RWPE2 (cell line): ENCODE data around the gene SMOC1.

ENCODE experiments used
- ATAC-seq: fragments of 200-7000 bp; cut with Tn5 transposase; 3 replicates; pipeline ENCODE4 v1.9.1; 2021; ENCODE audit warnings: low read depth
- DNase-seq: peaks from one replicate; pipeline ENCODE4 v3.0.0-alpha.2; 2020; ENCODE audit warnings: low spot score
- H3K27ac ChIP-seq: fragments of 450-650 bp; 2 replicates; pipeline ENCODE4 v1.5.1; 2017; ENCODE audit warnings: mild to moderate bottlenecking; ENCODE audit not compliant: poor library complexity, severe bottlenecking
- H3K27me3 ChIP-seq: fragments of 250-450 bp; sonication (Bioruptor Pico); 2 replicates; pipeline ENCODE4 v1.5.1; 2021; ENCODE audit warnings: mild to moderate bottlenecking, moderate library complexity; ENCODE audit not compliant: insufficient read depth, poor library complexity, severe bottlenecking
- H3K36me3 ChIP-seq: fragments of 250-450 bp; sonication (Bioruptor Pico); 2 replicates; pipeline ENCODE4 v1.5.1; 2020; ENCODE audit warnings: low read depth, mild to moderate bottlenecking, moderate library complexity
- H3K4me1 ChIP-seq: fragments of 250-450 bp; sonication (Bioruptor Pico); 2 replicates; pipeline ENCODE4 v1.5.1; 2021; ENCODE audit warnings: mild to moderate bottlenecking, moderate library complexity; ENCODE audit not compliant: insufficient read depth, poor library complexity, severe bottlenecking
- H3K4me3 ChIP-seq: fragments of 250-450 bp; sonication (Bioruptor Pico); 2 replicates; pipeline ENCODE4 v1.5.1; 2021; ENCODE audit warnings: mild to moderate bottlenecking, moderate library complexity; ENCODE audit not compliant: severe bottlenecking
- H3K9me3 ChIP-seq: fragments of 250-450 bp; sonication (Bioruptor Pico); 2 replicates; pipeline ENCODE4 v1.5.1; 2021; ENCODE audit warnings: mild to moderate bottlenecking, moderate library complexity; ENCODE audit not compliant: severe bottlenecking
- TF ChIP-seq, protein P1 (sequence below): fragments of 450-650 bp; IDR thresholded peaks from one replicate; pipeline ENCODE4 v1.5.1; 2017; ENCODE audit warnings: mild to moderate bottlenecking, moderate library complexity; ENCODE audit not compliant: poor library complexity, severe bottlenecking

Gene SMOC1

GRCh38 chr14:69882116-69882864, 3.1 kb downstream of the SMOC1 start:
- H3K4me3 ChIP-seq = no peak overlapping the region
- no peaks in the 10 kb centered on the region for H3K9me3 ChIP-seq
- no peak overlapping the region for H3K27ac ChIP-seq
- no peak for ATAC-seq
- H3K4me1 ChIP-seq = no peaks in the 10 kb centered on the region
- H3K27me3 ChIP-seq = peaks cover 46% of the 10 kb centered on the region
- H3K36me3 ChIP-seq = no peaks in the 10 kb centered on the region
- DNase-seq = no peak
- TF ChIP-seq, protein P1, sequence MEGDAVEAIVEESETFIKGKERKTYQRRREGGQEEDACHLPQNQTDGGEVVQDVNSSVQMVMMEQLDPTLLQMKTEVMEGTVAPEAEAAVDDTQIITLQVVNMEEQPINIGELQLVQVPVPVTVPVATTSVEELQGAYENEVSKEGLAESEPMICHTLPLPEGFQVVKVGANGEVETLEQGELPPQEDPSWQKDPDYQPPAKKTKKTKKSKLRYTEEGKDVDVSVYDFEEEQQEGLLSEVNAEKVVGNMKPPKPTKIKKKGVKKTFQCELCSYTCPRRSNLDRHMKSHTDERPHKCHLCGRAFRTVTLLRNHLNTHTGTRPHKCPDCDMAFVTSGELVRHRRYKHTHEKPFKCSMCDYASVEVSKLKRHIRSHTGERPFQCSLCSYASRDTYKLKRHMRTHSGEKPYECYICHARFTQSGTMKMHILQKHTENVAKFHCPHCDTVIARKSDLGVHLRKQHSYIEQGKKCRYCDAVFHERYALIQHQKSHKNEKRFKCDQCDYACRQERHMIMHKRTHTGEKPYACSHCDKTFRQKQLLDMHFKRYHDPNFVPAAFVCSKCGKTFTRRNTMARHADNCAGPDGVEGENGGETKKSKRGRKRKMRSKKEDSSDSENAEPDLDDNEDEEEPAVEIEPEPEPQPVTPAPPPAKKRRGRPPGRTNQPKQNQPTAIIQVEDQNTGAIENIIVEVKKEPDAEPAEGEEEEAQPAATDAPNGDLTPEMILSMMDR = no peak

DNA sequence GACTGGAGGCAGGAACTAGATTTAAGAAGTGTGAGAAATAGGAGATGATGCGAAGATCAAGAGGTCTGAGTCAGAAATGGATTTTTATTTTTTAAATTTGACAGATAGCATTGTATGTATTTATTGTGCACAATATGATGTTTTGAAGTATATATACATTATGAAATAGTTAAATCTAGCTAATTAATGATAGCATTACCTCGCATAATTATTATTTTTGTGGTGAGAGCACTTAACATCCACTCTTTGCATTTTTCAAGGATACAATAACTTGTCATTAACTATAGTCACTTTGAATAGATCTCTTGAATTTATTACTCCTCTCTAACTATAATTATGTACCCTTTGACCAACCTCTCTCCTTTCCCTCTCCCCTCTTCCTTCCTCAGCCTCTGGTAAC, 3.7 kb downstream of the SMOC1 start:
- H3K9me3 ChIP-seq = no peaks in the 10 kb centered on the region
- TF ChIP-seq, protein P1 = no peak
- H3K27me3 ChIP-seq = peaks cover 42% of the 10 kb centered on the region
- no peak overlapping the region for H3K27ac ChIP-seq
- H3K4me1 ChIP-seq = no peaks in the 10 kb centered on the region
- DNase-seq = no peak
- no peaks in the 10 kb centered on the region for H3K36me3 ChIP-seq
- H3K4me3 ChIP-seq = no peak overlapping the region
- no peak for ATAC-seq

- Histone ChIP-seq H3K4me1 (no peaks in the 10 kb centered on the region), H3K4me3 (no peak overlapping the region), H3K27ac (no peak overlapping the region), H3K9me3 (peaks cover 6% of the 10 kb centered on the region), H3K36me3 (no peaks in the 10 kb centered on the region), H3K27me3 (peaks cover 6% of the 10 kb centered on the region)
- TF ChIP-seq, protein P1 = no peak
- DNase-seq = no peak
- ATAC-seq = no peak
Observed at GRCh38 chr14:69886453-69887242, 7.4 kb downstream of the SMOC1 start.

DNA sequence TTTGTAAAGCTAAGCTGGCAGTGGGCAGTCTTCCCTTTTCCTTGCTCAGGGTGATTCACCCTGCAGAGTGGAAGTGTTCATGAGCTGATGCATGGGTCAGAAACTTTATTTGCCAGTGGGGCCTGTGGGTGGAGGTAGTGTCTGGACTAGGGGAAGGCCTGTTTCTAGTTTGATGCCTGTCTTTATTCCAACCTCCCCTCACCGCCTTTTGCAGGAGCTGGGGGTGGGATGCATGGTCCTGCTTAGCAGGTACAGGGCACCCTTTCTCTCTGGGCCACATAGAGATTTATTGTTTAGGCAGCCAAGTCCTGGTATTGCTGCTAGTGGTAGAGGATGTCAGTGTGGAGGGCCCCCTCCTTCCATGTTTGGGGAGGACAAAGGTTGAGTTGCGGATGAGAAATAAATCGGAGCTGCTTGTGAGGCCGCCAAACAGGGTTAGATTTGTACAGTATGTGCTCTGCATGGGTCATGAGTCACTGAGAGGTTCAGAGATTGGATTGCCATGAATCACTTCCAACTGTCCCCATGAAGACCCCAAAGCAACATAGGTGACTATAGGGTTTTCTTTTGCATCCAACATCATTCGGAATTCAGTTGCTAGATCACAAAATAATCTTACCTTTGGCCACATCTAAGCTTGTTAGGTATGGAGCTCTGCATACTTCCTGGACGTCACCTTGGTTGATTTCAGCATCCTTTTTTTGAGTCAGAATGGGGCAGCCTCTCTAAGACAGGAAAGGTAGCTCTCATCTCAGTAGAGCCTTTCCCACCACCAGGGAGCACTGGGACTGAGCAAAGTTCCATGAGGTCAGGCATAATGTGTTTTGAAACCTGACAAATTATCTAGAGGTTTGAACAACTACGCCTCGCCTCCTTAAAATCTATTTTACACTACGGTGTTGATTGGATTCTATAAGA, 8.8 kb downstream of the SMOC1 start:
- ATAC-seq = peak; percentile 56
- no peak overlapping the region for H3K4me3 ChIP-seq
- TF ChIP-seq, protein P1 = no peak

More for the DNA sequence above, 8.8 kb downstream of the SMOC1 start:
- Histone ChIP-seq H3K9me3 (peaks cover 6% of the 10 kb centered on the region), H3K27me3 (peaks cover 4% of the 10 kb centered on the region), H3K36me3 (no peaks in the 10 kb centered on the region), H3K4me1 (no peaks in the 10 kb centered on the region), H3K27ac (no peak overlapping the region)
- no peak for DNase-seq
